ENCODE data around the gene ADGRL4.

The ADGRL4 gene

GRCh38 chr1:78856096-78856495 is 150.4 kb downstream of the ADGRL4 start:
- no peak for ATAC-seq (replicated peaks; ENCODE audit: extremely low read depth, poor library complexity, severe bottlenecking)
- no peak overlapping the region for H3K27ac Mint-ChIP-seq (ENCODE audit: low read depth)
- no peak for DNase-seq (ENCODE audit: low spot score in 2 of 2)
- no peaks in the 10 kb centered on the region for H3K27me3 Mint-ChIP-seq
- H3K9me3 Mint-ChIP-seq = peaks cover 8% of the 10 kb centered on the region
- no peaks in the 10 kb centered on the region for H3K4me1 Mint-ChIP-seq
- H3K36me3 Mint-ChIP-seq (ENCODE audit: insufficient read depth) = no peaks in the 10 kb centered on the region
- no peak overlapping the region for H3K4me3 Mint-ChIP-seq

- ATAC-seq (replicated peaks; ENCODE audit: extremely low read depth, poor library complexity, severe bottlenecking) = no peak
- Mint-ChIP-seq H3K36me3 (ENCODE audit: insufficient read depth) (no peaks in the 10 kb centered on the region), H3K27ac (ENCODE audit: low read depth) (no peak overlapping the region)
Observed at GRCh38 chr1:78855258-78855657, 151.3 kb downstream of the ADGRL4 start.

GRCh38 chr1:78854556-78854955 is 152.0 kb downstream of the ADGRL4 start:
- Mint-ChIP-seq H3K27me3 (no peaks in the 10 kb centered on the region), H3K27ac (ENCODE audit: low read depth) (no peak overlapping the region), H3K36me3 (ENCODE audit: insufficient read depth) (no peaks in the 10 kb centered on the region), H3K9me3 (peaks cover 8% of the 10 kb centered on the region), H3K4me1 (no peaks in the 10 kb centered on the region), H3K4me3 (no peak overlapping the region)
- DNase-seq (ENCODE audit: low spot score in 2 of 2) (no peak), ATAC-seq (replicated peaks; ENCODE audit: extremely low read depth, poor library complexity, severe bottlenecking) (no peak)

More at GRCh38 chr1:78855258-78855657, 151.3 kb downstream of the ADGRL4 start:
- DNase-seq (ENCODE audit: low spot score in 2 of 2) = no peak
- H3K27me3 Mint-ChIP-seq = no peaks in the 10 kb centered on the region
- peaks cover 8% of the 10 kb centered on the region for H3K9me3 Mint-ChIP-seq
- H3K4me3 Mint-ChIP-seq = no peak overlapping the region
- H3K4me1 Mint-ChIP-seq = no peaks in the 10 kb centered on the region

GRCh38 chr1:78843546-78843945 is 163.0 kb downstream of the ADGRL4 start:
- H3K4me1 Mint-ChIP-seq = no peaks in the 10 kb centered on the region
- no peaks in the 10 kb centered on the region for H3K9me3 Mint-ChIP-seq
- ATAC-seq (replicated peaks; ENCODE audit: extremely low read depth, poor library complexity, severe bottlenecking) (no peak), DNase-seq (ENCODE audit: low spot score in 2 of 2) (no peak)
- no peak overlapping the region for H3K4me3 Mint-ChIP-seq
- H3K27me3 Mint-ChIP-seq = no peaks in the 10 kb centered on the region
- H3K27ac Mint-ChIP-seq (ENCODE audit: low read depth) = no peak overlapping the region
- H3K36me3 Mint-ChIP-seq (ENCODE audit: insufficient read depth) = no peaks in the 10 kb centered on the region

GRCh38 chr1:78843111-78843510 is 163.4 kb downstream of the ADGRL4 start:
- no peaks in the 10 kb centered on the region for H3K9me3 Mint-ChIP-seq
- no peak overlapping the region for H3K27ac Mint-ChIP-seq (ENCODE audit: low read depth)
- no peaks in the 10 kb centered on the region for H3K4me1 Mint-ChIP-seq
- H3K4me3 Mint-ChIP-seq = no peak overlapping the region
- ATAC-seq (replicated peaks; ENCODE audit: extremely low read depth, poor library complexity, severe bottlenecking) (no peak), DNase-seq (ENCODE audit: low spot score in 2 of 2) (no peak)
- no peaks in the 10 kb centered on the region for H3K27me3 Mint-ChIP-seq
- H3K36me3 Mint-ChIP-seq (ENCODE audit: insufficient read depth) = no peaks in the 10 kb centered on the region

- H3K4me1 Mint-ChIP-seq = peaks cover 7% of the 10 kb centered on the region
- no peak overlapping the region for H3K4me3 Mint-ChIP-seq
- H3K9me3 Mint-ChIP-seq = no peaks in the 10 kb centered on the region
- no peak overlapping the region for H3K27ac Mint-ChIP-seq (ENCODE audit: low read depth)
- no peaks in the 10 kb centered on the region for H3K36me3 Mint-ChIP-seq (ENCODE audit: insufficient read depth)
- no peak for ATAC-seq (replicated peaks; ENCODE audit: extremely low read depth, poor library complexity, severe bottlenecking)
- no peaks in the 10 kb centered on the region for H3K27me3 Mint-ChIP-seq
- no peak for DNase-seq (ENCODE audit: low spot score in 2 of 2)
Observed at GRCh38 chr1:78840453-78841271, 165.9 kb downstream of the ADGRL4 start.

Data from central memory CD8-positive, alpha-beta T cell (primary cell).